ENCODE data around the gene SPRYD7.

Gene SPRYD7

GRCh38 chr13:49936075-49936967 is at the start of gene SPRYD7:
Gene SPRYD7 (minus strand): TSS chr13:49936340. CDS start chr13:49936235, 105 bp downstream.
- no peaks in the 10 kb centered on the region for H3K27me3 Mint-ChIP-seq
- H3K4me3 Mint-ChIP-seq: peak within 1 kb of the TSS; percentile 90
- peak within 1 kb of the TSS; percentile 93 for H3K27ac Mint-ChIP-seq

DNA sequence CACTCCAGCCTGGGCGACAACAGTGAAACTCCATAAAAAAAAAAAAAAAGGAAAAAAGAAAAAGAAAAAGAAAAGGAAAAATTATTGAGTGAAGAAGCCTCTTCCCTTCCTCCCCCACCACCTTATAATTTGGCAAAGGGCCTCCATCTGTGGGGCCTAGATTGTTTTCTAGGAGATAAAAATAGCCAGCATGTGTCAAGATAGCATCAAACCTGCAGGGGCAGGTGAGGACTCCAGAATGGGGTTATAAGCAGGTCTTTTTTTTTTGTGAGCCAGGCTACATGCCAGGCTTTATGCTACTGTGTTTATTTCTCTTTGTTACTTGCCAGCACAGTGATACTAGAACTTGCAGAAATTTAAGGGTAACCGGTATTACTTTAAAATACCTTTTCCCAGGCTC is 49.0 kb upstream of the SPRYD7 start:
- H3K9me3 Mint-ChIP-seq: no peaks in the 10 kb centered on the region
- H3K27ac Mint-ChIP-seq: no peak overlapping the region
- no peaks in the 10 kb centered on the region for H3K27me3 Mint-ChIP-seq

More at GRCh38 chr13:49936075-49936967, at the start of gene SPRYD7:
- Mint-ChIP-seq H3K9me3 (no peaks in the 10 kb centered on the region), H3K4me1 (ENCODE audit: low read depth) (peaks cover 23% of the 10 kb centered on the region), H3K36me3 (ENCODE audit: low read depth) (peaks cover 12% of the 10 kb centered on the region)
- DNase-seq: peak; percentile 99

DNA sequence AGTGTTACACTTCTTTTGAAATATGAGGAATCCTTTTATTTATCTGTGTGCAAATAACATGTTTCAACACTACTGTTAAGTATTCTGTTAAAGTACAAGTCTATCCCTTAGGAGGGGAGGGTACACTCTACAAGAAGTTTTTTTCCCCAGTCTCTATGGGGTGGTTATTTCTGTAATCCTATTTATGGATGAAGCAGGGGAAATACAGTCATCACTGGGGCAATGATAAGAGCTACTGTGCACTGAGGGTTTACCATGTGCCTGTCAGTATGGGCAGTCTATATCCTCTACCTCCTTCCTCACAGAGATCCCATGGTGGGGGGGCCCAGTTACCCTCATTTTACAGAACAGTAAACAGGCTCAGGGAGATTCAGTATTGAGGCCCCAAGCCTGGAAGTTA is 44.1 kb upstream of the SPRYD7 start:
- H3K27me3 Mint-ChIP-seq: no peaks in the 10 kb centered on the region
- H3K36me3 Mint-ChIP-seq (ENCODE audit: low read depth): no peaks in the 10 kb centered on the region
- H3K27ac Mint-ChIP-seq: no peak overlapping the region
- H3K4me1 Mint-ChIP-seq (ENCODE audit: low read depth): peaks cover 2% of the 10 kb centered on the region
- H3K4me3 Mint-ChIP-seq: no peak overlapping the region
- no peaks in the 10 kb centered on the region for H3K9me3 Mint-ChIP-seq
- DNase-seq: no peak

More for the DNA sequence above, 49.0 kb upstream of the SPRYD7 start:
- Mint-ChIP-seq H3K4me3 (no peak overlapping the region), H3K36me3 (ENCODE audit: low read depth) (no peaks in the 10 kb centered on the region), H3K4me1 (ENCODE audit: low read depth) (no peaks in the 10 kb centered on the region)
- no peak for DNase-seq

DNA sequence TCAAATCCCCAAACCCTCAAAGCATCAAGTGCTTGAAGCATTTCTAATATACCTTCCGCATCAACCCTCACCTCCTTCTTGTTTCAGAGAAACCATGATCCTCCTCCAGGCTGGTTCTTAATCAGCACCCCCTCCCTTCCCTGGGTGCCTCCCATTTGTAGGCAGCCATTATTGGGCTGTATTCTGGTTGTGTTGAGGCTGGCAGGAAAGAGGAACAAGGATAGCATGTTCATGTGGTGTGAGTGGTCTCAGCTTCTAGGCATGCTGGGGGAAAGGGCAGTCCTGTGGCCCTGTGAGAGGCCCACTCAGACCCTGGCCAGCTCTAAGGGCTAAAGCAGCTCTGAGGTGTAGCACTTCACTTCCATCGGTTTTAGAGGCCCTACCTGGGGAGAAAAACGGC is 41.9 kb upstream of the SPRYD7 start:
- no peak overlapping the region for H3K27ac Mint-ChIP-seq
- no peaks in the 10 kb centered on the region for H3K9me3 Mint-ChIP-seq

DNA sequence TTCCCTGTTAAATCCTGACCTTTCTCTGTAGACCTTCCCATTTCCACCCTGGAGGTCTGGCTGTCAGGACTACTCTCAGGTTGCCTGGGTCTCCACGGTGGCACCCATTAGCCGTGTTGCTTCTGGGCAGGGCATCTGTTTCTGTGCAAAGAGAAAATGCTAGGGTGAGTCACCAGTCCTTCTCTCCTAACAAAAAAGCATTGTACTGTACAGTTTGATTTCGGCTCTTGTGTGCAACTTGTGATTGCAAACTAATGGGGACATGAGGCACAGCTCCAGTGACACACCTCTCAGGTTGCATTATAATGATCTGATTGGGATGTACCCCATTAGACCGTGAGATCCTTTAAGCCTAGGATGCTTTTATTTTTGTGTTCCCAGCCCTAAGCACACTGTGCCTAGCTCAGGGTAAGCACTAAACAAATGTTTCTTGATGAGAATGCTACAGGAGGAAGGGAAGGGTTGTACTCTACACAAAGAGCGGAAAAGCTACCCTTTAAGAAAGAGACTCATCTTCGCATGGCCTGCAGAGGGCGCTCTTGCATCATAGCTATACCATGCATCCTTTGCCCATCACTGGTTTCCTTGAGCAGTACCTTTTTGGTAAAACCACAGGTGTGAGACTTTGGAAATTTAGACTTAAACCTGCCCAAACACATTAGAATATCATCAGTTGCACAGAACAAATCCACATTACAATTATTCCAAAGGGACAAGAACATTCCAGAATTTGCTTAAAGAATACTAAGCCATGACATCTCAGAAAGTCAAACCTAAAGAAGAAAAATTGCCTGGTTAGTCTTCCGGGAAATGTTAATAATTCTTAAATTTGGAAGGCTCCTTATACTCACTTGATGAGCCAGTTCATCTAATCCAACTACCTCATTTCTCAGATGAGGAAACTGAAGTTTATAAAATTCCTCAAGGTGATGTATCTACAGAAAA is 40.4 kb upstream of the SPRYD7 start:
- Mint-ChIP-seq H3K27ac (no peak overlapping the region), H3K9me3 (no peaks in the 10 kb centered on the region), H3K4me3 (no peak overlapping the region), H3K36me3 (ENCODE audit: low read depth) (no peaks in the 10 kb centered on the region), H3K4me1 (ENCODE audit: low read depth) (peaks cover 2% of the 10 kb centered on the region), H3K27me3 (no peaks in the 10 kb centered on the region)
- DNase-seq: peak; percentile 79

More for the DNA sequence above, 41.9 kb upstream of the SPRYD7 start:
- no peak for DNase-seq
- no peak overlapping the region for H3K4me3 Mint-ChIP-seq
- H3K36me3 Mint-ChIP-seq (ENCODE audit: low read depth): no peaks in the 10 kb centered on the region
- no peaks in the 10 kb centered on the region for H3K27me3 Mint-ChIP-seq
- H3K4me1 Mint-ChIP-seq (ENCODE audit: low read depth): peaks cover 2% of the 10 kb centered on the region

DNA sequence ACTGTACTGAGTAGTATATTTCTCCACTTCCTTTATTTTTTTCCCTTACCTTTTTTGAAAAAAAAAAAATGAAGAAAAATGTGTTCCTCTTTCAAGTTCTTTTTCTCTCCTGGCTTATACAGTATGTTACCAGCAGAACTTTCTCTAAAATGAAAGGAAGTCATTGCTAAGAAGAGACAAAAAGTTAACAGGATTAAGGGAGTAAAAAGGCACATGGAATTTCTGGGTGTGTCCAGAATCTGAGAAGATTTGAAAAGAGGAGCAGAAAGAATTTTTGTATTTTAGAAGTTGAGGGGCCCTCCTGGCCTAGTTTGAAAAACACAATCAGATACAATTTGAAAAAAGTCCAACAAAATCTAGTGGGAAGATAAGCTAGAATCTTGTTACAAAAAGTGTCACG is 39.7 kb upstream of the SPRYD7 start:
- Mint-ChIP-seq H3K27ac (no peak overlapping the region), H3K4me1 (ENCODE audit: low read depth) (peaks cover 2% of the 10 kb centered on the region), H3K36me3 (ENCODE audit: low read depth) (no peaks in the 10 kb centered on the region), H3K4me3 (no peak overlapping the region), H3K9me3 (no peaks in the 10 kb centered on the region), H3K27me3 (no peaks in the 10 kb centered on the region)
- no peak for DNase-seq

DNA sequence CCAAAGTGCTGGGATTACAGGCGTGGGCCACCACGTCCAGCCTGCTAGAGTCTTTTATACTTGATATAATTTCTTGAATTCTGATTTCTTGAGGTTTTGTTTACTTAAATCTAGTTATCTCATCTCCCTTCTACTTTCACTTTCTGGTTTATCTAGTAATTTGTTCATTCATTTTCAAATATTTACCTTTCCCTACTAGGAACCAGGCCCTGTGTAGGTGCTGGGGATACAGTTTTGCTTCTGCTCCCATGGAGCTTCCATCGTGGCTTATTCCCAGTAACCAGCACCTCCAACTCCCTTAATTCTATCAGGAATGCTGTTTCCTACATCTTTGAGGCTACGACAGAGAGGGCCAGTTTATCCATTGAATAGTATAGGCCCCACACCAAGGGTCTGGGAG is 36.6 kb upstream of the SPRYD7 start:
- Mint-ChIP-seq H3K9me3 (no peaks in the 10 kb centered on the region), H3K36me3 (ENCODE audit: low read depth) (no peaks in the 10 kb centered on the region), H3K4me1 (ENCODE audit: low read depth) (peaks cover 2% of the 10 kb centered on the region), H3K27me3 (no peaks in the 10 kb centered on the region), H3K4me3 (no peak overlapping the region), H3K27ac (no peak overlapping the region)
- DNase-seq: no peak

- H3K36me3 Mint-ChIP-seq (ENCODE audit: low read depth): peaks cover 9% of the 10 kb centered on the region
- peaks cover 27% of the 10 kb centered on the region for H3K9me3 Mint-ChIP-seq
- no peak for DNase-seq
- no peak overlapping the region for H3K27ac Mint-ChIP-seq
- H3K4me1 Mint-ChIP-seq (ENCODE audit: low read depth): no peaks in the 10 kb centered on the region
- H3K4me3 Mint-ChIP-seq: no peak overlapping the region
- no peaks in the 10 kb centered on the region for H3K27me3 Mint-ChIP-seq
Measured at GRCh38 chr13:49967456-49967855, 31.3 kb upstream of the SPRYD7 start.

DNA sequence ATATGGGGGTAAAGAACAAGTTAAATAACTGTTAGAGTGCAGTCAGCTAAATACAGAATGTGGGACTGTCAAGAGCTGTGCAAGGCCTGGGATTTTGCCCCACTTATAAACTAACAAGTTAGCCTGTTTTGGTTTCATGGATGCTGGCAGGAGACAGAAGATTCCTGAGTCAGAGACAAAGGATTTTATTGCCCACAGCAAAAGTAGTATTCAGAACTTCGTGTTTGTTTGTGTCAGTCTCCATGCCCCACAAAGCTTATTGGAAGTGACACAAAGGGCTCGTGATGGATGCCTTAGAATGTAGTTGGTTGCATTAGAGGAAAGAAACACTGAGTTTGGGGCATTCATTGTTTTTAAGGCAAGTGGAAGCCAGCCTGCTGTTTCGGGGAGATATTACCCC is 22.2 kb upstream of the SPRYD7 start:
- H3K36me3 Mint-ChIP-seq (ENCODE audit: low read depth): peaks cover 4% of the 10 kb centered on the region
- peaks cover 4% of the 10 kb centered on the region for H3K27me3 Mint-ChIP-seq
- DNase-seq: no peak
- H3K4me1 Mint-ChIP-seq (ENCODE audit: low read depth): no peaks in the 10 kb centered on the region
- no peak overlapping the region for H3K4me3 Mint-ChIP-seq
- no peak overlapping the region for H3K27ac Mint-ChIP-seq
- peaks cover 8% of the 10 kb centered on the region for H3K9me3 Mint-ChIP-seq

GRCh38 chr13:49956131-49956530 is 20.0 kb upstream of the SPRYD7 start:
- H3K9me3 Mint-ChIP-seq: peaks cover 3% of the 10 kb centered on the region
- no peak for DNase-seq
- H3K27ac Mint-ChIP-seq: no peak overlapping the region
- peaks cover 4% of the 10 kb centered on the region for H3K27me3 Mint-ChIP-seq
- H3K4me3 Mint-ChIP-seq: no peak overlapping the region
- H3K36me3 Mint-ChIP-seq (ENCODE audit: low read depth): no peaks in the 10 kb centered on the region
- no peaks in the 10 kb centered on the region for H3K4me1 Mint-ChIP-seq (ENCODE audit: low read depth)

- H3K4me1 Mint-ChIP-seq (ENCODE audit: low read depth): no peaks in the 10 kb centered on the region
- no peak overlapping the region for H3K27ac Mint-ChIP-seq
- no peaks in the 10 kb centered on the region for H3K36me3 Mint-ChIP-seq (ENCODE audit: low read depth)
- H3K27me3 Mint-ChIP-seq: peaks cover 4% of the 10 kb centered on the region
- no peak overlapping the region for H3K4me3 Mint-ChIP-seq
- H3K9me3 Mint-ChIP-seq: no peaks in the 10 kb centered on the region
- no peak for DNase-seq
Measured at GRCh38 chr13:49954674-49955455, 18.7 kb upstream of the SPRYD7 start.

DNA sequence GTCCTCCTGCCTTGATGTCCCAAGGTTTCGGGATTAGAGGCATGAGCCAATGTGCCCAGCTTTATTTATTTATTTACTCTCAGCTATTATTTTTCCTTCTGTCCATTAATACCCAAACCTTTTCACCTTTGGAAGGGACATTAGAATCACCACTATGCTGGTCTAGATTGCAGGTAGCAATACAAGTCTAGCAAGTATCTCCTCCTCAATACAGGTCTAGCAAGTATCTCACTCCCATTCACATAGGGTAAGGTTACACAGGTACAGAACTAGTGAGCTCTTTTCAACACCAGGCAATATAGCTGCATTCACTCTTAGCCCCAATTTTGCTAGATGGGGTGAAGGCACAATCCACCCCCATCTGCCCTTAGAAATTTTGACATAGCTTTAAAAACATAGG is 17.4 kb upstream of the SPRYD7 start:
- Mint-ChIP-seq H3K36me3 (ENCODE audit: low read depth) (no peaks in the 10 kb centered on the region), H3K4me1 (ENCODE audit: low read depth) (no peaks in the 10 kb centered on the region), H3K27me3 (peaks cover 4% of the 10 kb centered on the region), H3K4me3 (no peak overlapping the region), H3K9me3 (no peaks in the 10 kb centered on the region), H3K27ac (no peak overlapping the region)
- no peak for DNase-seq

DNA sequence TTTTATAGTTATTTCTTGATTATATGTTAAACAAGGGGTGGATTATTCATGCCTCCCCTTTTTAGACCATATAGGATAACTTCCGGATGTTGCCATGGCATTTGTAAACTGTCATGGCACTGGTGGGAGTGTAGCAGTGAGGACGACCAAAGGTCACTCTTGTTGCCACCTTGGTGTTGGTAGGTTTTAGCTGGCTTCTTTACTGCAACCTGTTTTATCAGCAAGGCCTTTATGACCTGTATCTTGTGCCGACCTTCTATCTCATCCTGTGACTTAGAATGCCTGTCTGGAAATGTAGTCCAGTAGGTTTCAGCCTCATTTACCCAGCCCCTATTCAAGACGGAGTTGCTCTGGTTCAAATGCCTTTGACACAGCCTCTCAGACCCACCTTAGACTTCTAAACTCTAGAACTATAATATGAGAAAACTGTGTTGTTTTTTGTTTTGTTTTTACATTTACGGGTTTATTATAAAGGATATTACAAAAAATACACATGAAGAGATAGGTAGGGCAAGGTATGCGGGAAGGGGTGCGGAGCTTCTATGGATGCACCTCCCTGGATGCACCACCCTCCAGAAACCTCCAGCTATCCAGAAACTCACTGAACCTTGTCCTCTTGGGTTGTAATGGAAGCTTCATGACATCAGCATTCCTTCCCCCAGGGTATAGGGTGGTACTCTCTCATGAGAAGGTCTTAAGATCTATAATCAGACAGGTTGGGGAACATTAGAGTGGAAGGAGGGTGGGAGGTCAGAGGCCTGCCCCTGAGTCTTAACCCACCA is 15.8 kb upstream of the SPRYD7 start:
- no peaks in the 10 kb centered on the region for H3K9me3 Mint-ChIP-seq
- no peaks in the 10 kb centered on the region for H3K36me3 Mint-ChIP-seq (ENCODE audit: low read depth)
- no peaks in the 10 kb centered on the region for H3K4me1 Mint-ChIP-seq (ENCODE audit: low read depth)

More for the DNA sequence above, 15.8 kb upstream of the SPRYD7 start:
- DNase-seq: no peak
- Mint-ChIP-seq H3K27ac (no peak overlapping the region), H3K4me3 (no peak overlapping the region), H3K27me3 (peaks cover 4% of the 10 kb centered on the region)

Measured in activated T-cell treated with anti-CD3 and anti-CD28 coated beads, Interleukin-2, amount 50 U/mL, for 24 hours (primary cell).